ENCODE data around the gene TBL1XR1. TPM values are rescaled to one million over a fixed set of nuclear protein-coding genes. Genes with fewer than 3 reads are reported as not detected.
"Not testable (repeated sequence)": the region's sequence is repeated elsewhere in the genome, so short reads cannot be mapped to it uniquely, and the experiment has no call there.

The TBL1XR1 gene
- total RNA-seq, 2 experiments from 2014 or later, result 63.2 to 67.8 TPM

GRCh38 chr3:177208223-177208622, 10.9 kb upstream of the TBL1XR1 start:
- no peaks in the 10 kb centered on the region for H3K4me1 ChIP-seq (ENCODE audit: insufficient read depth, low read length)
- Mint-ChIP-seq H3K36me3 (ENCODE audit: low read depth) (no peaks in the 10 kb centered on the region), H3K4me1 (ENCODE audit: low read depth) (peaks cover 17% of the 10 kb centered on the region), H3K27me3 (no peaks in the 10 kb centered on the region), H3K9me3 (no peaks in the 10 kb centered on the region), H3K4me3 (no peak overlapping the region), H3K27ac (no peak overlapping the region)
- peaks cover 0 to 8% of the 10 kb centered on the region in 2 experiments for H3K9me3 ChIP-seq (ENCODE audit: control insufficient read depth in 1 of 2, insufficient read depth in 1 of 2, low read length in 2 of 2)
- no peaks in the 10 kb centered on the region for H3K27me3 ChIP-seq (ENCODE audit: control insufficient read depth in 1 of 2, insufficient read depth in 2 of 2, low read length in 2 of 2)
- no peaks in the 10 kb centered on the region for H3K36me3 ChIP-seq (ENCODE audit: insufficient read depth, low read length)
- DNase-seq (no peak), ATAC-seq (ENCODE audit: poor library complexity) (no peak)
- H3K27ac ChIP-seq (ENCODE audit: low read depth in 1 of 2, low read length in 2 of 2), result no peak overlapping the region
- no peak overlapping the region for H3K4me3 ChIP-seq (ENCODE audit: low read length)
- intact Hi-C loops (cut with DNase I, micrococcal nuclease), result loop anchor here in 1 of 2 experiments (10.0 kb wide), 1 partner anchor 77 kb away; no protein-coding TSS in a partner anchor
- TF ChIP-seq, protein P1, sequence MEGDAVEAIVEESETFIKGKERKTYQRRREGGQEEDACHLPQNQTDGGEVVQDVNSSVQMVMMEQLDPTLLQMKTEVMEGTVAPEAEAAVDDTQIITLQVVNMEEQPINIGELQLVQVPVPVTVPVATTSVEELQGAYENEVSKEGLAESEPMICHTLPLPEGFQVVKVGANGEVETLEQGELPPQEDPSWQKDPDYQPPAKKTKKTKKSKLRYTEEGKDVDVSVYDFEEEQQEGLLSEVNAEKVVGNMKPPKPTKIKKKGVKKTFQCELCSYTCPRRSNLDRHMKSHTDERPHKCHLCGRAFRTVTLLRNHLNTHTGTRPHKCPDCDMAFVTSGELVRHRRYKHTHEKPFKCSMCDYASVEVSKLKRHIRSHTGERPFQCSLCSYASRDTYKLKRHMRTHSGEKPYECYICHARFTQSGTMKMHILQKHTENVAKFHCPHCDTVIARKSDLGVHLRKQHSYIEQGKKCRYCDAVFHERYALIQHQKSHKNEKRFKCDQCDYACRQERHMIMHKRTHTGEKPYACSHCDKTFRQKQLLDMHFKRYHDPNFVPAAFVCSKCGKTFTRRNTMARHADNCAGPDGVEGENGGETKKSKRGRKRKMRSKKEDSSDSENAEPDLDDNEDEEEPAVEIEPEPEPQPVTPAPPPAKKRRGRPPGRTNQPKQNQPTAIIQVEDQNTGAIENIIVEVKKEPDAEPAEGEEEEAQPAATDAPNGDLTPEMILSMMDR (IDR thresholded peaks at IDR 0.05), result no peak
- POLR2A ChIA-PET, result interaction anchor here (1.0 kb wide), 1 partner anchor 152 kb away, joined by 4 read pairs; no protein-coding TSS in a partner anchor
- CTCF ChIA-PET, result no interaction called here

- Histone ChIP-seq H3K9me3 (ENCODE audit: control insufficient read depth in 1 of 2, insufficient read depth in 1 of 2, low read length in 2 of 2) (peaks cover 0 to 8% of the 10 kb centered on the region in 2 experiments), H3K27ac (ENCODE audit: low read depth in 1 of 2, low read length in 2 of 2) (no peak overlapping the region), H3K36me3 (ENCODE audit: insufficient read depth, low read length) (no peaks in the 10 kb centered on the region), H3K4me1 (ENCODE audit: insufficient read depth, low read length) (peaks cover 8% of the 10 kb centered on the region), H3K27me3 (ENCODE audit: control insufficient read depth in 1 of 2, insufficient read depth in 2 of 2, low read length in 2 of 2) (no peaks in the 10 kb centered on the region), H3K4me3 (ENCODE audit: low read length) (no peak overlapping the region)
- intact Hi-C loops (cut with DNase I, micrococcal nuclease), result loop anchor here in 1 of 2 experiments (10.0 kb wide), 1 partner anchor 78 kb away; no protein-coding TSS in a partner anchor
- Mint-ChIP-seq H3K4me3 (no peak overlapping the region), H3K27ac (no peak overlapping the region), H3K27me3 (no peaks in the 10 kb centered on the region), H3K36me3 (ENCODE audit: low read depth) (no peaks in the 10 kb centered on the region), H3K4me1 (ENCODE audit: low read depth) (peaks cover 22% of the 10 kb centered on the region), H3K9me3 (no peaks in the 10 kb centered on the region)
- TF ChIP-seq, protein P1 (IDR thresholded peaks at IDR 0.05), result no peak
- CTCF ChIA-PET, result no interaction called here
- no peak for ATAC-seq (ENCODE audit: poor library complexity)
- POLR2A ChIA-PET, result no interaction called here
- DNase-seq, result no peak
Measured at GRCh38 chr3:177206936-177207335, 9.7 kb upstream of the TBL1XR1 start.

DNA sequence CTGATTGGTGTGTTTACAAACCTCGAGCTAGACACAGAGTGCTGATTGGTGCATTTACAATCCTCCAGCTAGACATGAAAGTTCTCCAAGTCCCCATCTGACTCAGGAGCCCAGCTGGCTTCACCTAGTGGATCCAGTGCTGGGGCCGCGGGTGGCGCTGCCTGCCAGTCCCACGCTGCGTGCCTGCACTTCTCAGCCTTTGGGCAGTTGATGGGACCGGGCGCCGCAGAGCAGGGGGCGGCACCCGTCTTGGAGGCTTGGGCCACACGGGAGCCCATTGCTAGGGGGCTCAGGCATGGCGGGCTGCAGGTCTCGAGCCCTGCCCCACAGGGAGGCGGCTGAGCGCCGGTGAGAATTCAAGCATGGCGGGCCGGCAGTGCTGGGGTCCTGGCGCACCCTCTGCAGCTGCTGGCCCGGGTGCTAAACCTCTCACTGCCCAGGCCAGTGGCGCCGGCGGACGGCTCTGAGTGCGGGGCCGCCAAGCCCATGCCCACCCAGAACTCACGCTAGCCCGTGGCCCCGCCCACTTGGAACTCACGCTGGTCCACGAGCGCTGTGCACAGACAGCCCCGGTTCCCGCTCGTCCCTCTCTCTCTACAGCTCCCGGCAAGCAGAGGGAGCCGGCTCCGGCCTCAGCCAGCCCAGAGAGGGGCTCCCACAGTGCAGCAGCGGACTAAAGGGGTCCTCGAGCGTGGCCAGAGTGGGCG, 6.6 kb upstream of the TBL1XR1 start:
- CTCF ChIA-PET, result no interaction called here
- intact Hi-C loops (cut with DNase I, micrococcal nuclease), result loop anchor here in 1 of 2 experiments (10.0 kb wide), 1 partner anchor 81 kb away; no protein-coding TSS in a partner anchor
- no peak for ATAC-seq (ENCODE audit: poor library complexity)

GRCh38 chr3:177203016-177203415, 5.7 kb upstream of the TBL1XR1 start:
- H3K27me3 ChIP-seq (ENCODE audit: control insufficient read depth in 1 of 2, insufficient read depth in 2 of 2, low read length in 2 of 2); H3K27ac ChIP-seq (ENCODE audit: low read depth in 1 of 2, low read length in 2 of 2); H3K4me3 ChIP-seq (ENCODE audit: low read length); H3K4me3 Mint-ChIP-seq; H3K36me3 ChIP-seq (ENCODE audit: insufficient read depth, low read length); H3K9me3 Mint-ChIP-seq; H3K27me3 Mint-ChIP-seq; ATAC-seq (ENCODE audit: poor library complexity); H3K36me3 Mint-ChIP-seq (ENCODE audit: low read depth); DNase-seq; H3K9me3 ChIP-seq (ENCODE audit: control insufficient read depth in 1 of 2, insufficient read depth in 1 of 2, low read length in 2 of 2): not testable (repeated sequence)
- ChIA-PET CTCF (interaction anchor here (2.1 kb wide), 1 partner anchor 157 kb away, joined by 8 read pairs; no protein-coding TSS in a partner anchor), POLR2A (interaction anchor here (2.1 to 11.9 kb wide), 2 partner anchors 21 to 157 kb away, joined by 7 to 523 read pairs; no protein-coding TSS in a partner anchor)
- intact Hi-C loops (cut with DNase I, micrococcal nuclease), result loop anchor here in 1 of 2 experiments (10.0 kb wide), 1 partner anchor 82 kb away; no protein-coding TSS in a partner anchor
- Mint-ChIP-seq H3K27ac (peak overlapping the region; percentile 87), H3K4me1 (ENCODE audit: low read depth) (peaks cover 42% of the 10 kb centered on the region)
- peaks cover 42% of the 10 kb centered on the region for H3K4me1 ChIP-seq (ENCODE audit: insufficient read depth, low read length)

More for the DNA sequence above, 6.6 kb upstream of the TBL1XR1 start:
- no peaks in the 10 kb centered on the region for H3K27me3 Mint-ChIP-seq
- Histone ChIP-seq H3K4me3 (ENCODE audit: low read length) (no peak overlapping the region), H3K4me1 (ENCODE audit: insufficient read depth, low read length) (peaks cover 36% of the 10 kb centered on the region), H3K27me3 (ENCODE audit: control insufficient read depth in 1 of 2, insufficient read depth in 2 of 2, low read length in 2 of 2) (no peaks in the 10 kb centered on the region), H3K36me3 (ENCODE audit: insufficient read depth, low read length) (no peaks in the 10 kb centered on the region), H3K9me3 (ENCODE audit: control insufficient read depth in 1 of 2, insufficient read depth in 1 of 2, low read length in 2 of 2) (peaks cover 0 to 8% of the 10 kb centered on the region in 2 experiments), H3K27ac (ENCODE audit: low read depth in 1 of 2, low read length in 2 of 2) (no peak overlapping the region)
- H3K4me1 Mint-ChIP-seq (ENCODE audit: low read depth), result peaks cover 33% of the 10 kb centered on the region
- DNase-seq, result no peak
- no peak overlapping the region for H3K4me3 Mint-ChIP-seq
- H3K9me3 Mint-ChIP-seq, result no peaks in the 10 kb centered on the region
- no peak overlapping the region for H3K27ac Mint-ChIP-seq
- POLR2A ChIA-PET, result interaction anchor here (2.1 to 11.9 kb wide), 2 partner anchors 20 to 156 kb away, joined by 7 to 523 read pairs; no protein-coding TSS in a partner anchor
- H3K36me3 Mint-ChIP-seq (ENCODE audit: low read depth), result no peaks in the 10 kb centered on the region
- TF ChIP-seq, protein P1 (IDR thresholded peaks at IDR 0.05), result no peak

Data from CD4-positive, alpha-beta T cell (primary cell).